GM20431 (cell line): ENCODE measurements around the gene DAP.

ENCODE experiments used
- in situ Hi-C: fragments of 300-500 bp; cut with MseI, MboI; formaldehyde crosslinking; loops from one replicate; pipeline ENCODE4 v1.15.0; 2020; ENCODE audit warnings: low sequenced_read_pairs; ENCODE audit not compliant: unreplicated experiment

The DAP gene

DNA sequence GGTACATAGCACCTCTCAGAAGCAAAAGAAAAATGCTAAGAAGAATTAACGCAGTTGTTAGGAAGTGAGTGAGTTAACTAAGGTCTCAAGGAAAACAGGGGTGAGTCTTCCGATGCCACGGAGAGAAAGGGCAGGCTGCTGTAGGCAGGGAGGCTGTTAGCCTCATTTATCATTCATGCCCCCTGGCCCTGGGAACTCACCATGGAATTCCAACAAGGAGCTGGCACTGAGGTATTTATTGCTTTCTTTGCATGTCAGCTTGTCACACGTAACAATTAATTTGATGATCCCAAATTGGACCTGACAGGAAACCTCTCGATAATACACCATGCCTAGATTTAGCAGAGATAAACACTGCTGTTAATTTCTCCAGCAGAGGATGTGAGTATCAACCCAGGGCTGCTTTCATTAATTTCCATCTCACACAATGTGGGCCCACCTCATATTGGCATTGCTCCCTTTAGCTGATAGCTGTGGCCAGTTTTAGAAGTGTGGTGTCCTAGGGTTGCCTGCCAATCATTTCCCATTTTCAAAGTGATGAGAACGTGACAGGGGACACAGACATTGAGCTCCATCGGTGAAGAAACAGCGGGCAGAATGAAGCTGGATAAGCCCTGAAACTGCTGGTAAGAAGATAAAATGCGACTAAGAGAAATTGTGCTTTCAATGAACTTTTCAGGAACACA is 45.3 kb downstream of the DAP start:
- in situ Hi-C loops, result no loop called here

DNA sequence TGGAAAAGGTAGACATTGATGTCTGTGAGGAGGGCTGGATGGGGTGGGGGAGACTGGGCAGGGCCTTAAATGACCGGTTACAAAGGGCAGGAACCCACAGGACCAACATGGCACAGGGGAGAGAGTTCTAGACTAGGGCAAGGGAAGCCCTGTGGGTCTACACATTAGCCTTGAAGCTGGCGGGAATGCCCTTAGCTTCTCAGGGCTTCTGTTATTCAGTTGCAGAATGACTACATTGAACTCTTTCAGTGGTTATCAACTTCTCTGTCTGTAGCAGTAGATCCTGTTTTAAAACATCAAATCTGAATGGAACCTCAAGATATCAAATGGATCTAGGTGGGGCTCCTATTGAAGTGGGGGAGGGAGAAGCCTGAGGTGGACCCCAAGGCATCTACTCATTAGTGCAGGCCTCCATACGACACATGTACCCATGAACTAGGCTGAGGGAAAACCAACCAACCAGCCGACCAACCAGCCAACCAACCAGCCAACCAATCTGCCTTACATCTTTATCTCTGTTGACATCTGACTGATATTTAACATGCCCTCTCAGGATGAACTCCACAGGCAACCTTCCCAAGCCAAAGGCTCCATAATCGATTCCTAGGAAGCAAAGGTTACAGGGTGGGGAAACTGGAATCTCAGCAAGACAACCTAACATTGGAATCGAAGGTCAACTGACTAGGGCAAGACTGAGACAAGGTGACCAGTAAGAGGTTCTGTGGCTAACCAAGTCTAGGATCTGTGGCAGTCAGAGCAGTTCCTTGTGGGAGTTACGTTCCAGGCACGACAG is 48.3 kb downstream of the DAP start:
- in situ Hi-C loops, result no loop called here

DNA sequence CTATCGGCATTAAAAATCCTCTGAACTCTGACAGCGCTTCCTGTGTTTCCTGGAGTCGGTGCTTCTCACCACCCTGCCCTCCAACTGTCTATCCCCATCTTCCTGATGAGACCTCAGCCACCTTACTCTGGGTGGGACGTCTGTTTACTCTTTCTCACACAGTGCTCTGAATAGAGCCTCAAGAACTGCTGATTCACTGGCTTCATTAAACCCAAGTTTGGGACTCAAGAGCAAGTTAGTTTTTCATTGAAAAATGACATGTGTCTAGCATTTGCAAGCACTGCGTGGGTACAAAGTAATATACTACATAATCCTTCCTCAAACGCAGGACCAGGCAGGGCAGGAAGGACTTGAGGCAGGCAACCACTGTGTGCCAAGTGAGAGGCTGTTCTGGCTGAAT is 49.5 kb downstream of the DAP start:
- in situ Hi-C loops, result no loop called here

DNA sequence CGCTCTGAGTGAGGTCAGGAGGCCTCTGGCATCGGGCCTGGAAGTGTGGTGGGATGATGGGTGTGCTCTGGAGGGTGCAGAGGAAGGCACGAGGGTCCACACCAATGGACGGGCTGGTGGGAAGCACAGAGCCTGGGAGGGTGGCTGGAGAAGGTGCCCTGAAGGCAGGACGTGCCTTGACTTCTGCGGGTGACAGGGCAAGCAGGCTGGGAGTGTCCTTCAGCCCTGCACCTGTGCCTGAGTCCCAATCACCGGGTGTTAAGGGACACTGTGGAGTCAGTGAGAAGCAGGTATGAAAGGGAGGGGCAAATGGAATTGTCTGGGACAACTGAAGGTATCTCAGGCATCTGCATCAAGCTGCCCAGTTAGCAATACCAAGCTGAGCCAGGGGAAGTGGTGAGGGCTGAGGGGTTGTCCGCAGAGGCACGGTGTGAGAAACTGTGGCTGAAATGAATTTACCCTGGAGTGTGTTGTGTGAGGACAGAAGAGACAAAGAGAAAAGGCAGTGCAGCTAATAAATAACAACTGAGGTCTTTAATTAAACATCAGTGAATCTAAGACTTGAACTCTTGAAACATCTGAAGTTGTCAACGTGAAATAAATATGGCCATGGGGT is 50.4 kb downstream of the DAP start:
- in situ Hi-C loops, result no loop called here

DNA sequence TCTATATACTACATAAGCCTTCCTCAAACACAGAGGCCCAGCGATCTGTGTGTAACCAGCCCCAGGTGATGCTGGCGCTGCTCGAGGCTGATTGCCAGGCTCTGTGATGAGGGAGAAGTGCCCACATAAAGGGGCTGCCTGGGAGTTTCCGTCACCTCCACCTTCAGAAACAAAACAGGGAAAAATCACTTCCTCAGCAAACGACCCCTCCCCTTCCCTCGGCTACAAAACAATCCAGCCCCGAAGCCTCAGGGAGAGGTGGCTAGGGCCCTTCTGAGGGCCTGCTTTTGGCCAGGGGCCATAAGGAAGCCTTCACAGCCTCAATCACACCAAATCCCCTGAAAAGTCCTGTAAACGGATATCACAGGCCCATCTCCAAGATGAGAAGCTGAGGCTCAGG is 51.1 kb downstream of the DAP start:
- in situ Hi-C loops, result no loop called here

DNA sequence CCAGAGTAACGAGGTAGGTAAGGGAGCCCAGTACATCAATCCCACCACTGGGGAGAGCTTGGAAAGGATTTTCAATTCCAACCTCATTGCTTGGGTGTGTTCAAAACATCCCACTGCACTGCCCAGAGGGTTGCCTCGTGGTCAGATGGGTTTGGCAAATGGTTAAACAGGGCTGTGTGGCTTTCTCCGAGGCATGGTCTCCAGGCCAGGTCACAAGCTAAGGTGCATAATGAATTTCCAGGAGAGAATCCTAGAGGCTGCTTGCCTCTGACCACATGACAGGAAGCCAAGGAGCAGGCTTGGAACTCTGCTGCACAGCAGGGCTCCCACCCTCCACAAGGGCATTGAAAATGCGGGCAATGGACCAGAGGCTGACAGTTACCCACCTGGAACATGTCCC is 51.6 kb downstream of the DAP start:
- in situ Hi-C loops, result no loop called here

DNA sequence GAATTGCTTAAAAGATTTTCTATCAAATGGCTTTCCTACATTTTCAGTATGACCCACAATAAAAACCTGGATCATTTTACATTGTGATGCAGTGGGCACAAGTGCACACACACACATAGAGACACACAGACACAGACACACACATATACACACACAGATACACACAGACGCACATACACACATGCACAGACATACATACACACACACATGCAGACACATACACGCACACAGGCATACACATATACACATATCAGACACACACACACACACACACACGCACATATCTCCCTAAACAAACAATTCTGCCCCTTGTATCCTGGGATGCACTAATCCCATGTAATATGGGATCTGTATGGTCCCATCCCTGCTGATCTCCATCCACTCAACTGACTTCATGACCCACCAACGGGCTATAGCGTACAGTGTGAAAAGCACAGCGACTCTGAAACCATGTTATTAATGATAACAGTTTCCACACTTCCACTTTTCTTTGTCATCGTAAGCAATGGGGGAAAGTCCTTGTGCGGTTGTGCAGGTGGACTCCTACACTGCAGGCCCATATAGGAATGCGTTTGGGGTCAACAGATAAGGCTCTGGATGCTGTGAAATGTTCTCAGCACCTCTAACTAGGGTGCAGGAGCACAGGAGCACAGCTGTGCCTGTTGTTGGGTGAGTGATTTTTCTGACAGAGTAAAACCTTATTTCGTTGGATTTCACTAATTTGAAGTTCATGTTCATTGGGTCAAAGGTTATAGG is 52.7 kb downstream of the DAP start:
- in situ Hi-C loops, result no loop called here

DNA sequence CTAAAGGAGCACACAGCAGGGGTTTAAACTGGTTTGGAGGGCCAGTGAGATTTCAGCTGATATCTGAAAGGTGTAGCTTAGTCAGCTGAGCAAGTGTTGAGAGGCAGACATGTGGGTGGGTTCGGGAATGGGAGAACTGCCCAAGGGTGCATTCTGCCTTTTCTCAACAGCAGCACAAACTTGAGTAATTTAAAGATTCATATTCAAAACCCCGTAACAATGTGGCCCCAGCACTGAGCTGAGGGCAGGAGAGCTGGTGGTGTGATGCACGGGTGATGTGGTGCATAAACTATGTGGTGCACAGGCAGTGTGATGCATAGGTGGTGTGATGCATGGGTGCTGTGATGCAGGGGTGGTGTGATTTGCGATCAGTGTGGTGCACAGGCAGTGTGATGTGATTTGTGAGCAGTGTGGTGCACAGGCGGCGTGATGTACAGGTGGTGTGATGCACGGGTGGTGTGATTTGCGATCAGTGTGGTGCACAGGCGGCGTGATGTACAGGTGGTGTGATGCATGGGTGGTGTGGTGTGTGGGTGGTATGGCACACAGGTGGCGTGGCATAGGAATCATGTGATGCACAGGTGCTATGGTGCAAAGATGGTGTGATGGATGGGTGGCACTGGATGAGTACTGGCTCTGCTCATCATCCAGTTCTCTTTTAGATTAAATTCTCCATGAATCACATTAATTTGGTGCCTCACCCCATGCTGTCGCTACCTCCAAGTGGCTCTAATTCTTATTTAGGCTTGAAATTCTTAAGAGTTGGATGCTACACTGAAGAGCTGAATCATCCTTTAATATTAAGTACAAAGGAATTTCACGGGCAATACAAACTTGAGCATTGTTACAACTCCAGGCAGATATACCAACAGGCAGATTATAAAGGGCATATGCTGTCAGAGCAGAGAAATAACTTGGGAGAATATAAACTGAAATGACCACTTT is 53.6 kb downstream of the DAP start:
- in situ Hi-C loops, result no loop called here

DNA sequence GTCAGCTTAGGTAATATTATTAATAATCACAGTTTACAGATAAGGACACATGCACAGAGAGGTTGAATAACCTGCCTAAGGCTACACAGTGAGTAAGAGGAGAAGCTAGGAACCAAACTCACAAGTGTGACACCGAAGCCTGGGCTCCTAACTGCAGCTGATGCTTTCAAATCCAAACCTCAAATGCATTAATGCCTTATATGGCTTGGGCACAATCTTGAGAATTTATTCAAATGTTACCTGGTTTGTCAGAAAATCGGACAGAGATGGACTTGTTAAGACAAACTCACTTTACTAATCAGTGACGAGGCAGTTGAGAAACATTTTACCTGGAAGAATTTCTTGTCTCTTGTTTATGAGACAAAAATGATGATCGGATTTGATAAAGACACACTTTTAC is 54.7 kb downstream of the DAP start:
- in situ Hi-C loops, result no loop called here

DNA sequence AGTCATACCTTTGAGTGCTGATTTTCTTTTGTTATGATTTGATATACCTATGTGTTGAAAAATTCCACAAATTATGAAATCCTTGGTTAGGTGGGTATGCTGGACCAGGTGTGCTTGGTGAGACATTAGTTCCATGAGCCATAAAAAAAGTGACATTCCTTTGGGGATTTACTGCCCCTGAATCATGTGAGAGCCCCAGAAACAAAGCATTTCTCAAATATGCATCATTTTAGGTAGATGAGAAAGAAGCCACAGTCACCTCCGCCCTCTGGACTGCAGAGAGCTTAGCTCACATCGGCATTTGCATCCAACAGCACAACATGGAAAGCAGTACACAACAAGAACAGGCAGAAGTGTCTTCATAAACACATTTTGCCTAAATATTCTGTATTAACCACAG is 55.3 kb downstream of the DAP start:
- in situ Hi-C loops, result no loop called here

DNA sequence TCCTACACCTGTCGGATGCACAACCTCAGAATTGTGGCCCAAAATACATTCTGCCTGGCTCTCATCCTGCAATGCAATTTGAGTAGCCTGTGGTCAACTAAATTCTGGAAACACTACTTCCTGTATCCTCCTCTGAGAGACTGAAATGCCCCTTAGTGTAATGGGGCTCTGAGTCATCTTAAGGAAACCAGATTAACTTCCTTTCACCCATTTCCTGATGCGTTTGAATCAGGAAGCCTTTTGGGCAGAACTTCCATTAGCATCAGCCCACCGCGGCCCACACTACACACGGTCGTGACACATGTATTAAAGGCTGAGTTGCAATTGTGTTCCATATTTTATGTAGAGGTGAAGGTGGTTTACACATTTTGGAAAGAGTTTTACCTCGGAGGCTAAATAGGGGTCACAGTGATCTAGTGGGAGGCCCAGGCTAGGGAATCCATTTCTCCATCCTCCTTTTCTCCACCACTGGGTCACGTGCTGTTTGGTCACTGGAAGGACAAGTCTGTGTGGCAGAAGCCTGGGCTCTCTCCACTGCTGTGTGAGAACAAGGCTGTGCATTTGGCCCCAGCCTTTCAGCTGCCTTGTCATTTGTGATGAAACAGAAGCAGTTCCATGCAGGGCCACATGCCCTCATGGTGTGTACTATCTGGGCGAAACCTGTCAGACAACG is 55.9 kb downstream of the DAP start:
- in situ Hi-C loops, result no loop called here

DNA sequence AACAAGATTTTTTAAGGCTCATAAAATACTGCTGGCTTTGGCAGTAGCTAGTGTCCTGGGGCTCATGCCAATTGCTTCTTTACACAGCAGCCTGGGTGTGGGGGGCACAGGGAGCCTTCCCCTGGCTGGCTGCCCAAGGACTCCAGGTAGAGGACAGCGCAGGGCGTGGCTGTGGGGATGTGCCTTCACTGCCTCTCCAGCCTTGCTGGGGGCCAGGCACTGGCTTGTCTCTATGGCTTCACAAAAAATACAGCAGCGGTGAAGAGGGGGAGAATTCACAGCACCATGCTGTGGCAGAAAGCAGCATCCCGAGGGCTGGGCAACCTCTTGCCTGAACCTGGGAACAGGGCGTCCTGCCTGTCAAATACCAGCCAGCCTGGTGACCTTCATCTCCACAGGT is 57.4 kb downstream of the DAP start:
- in situ Hi-C loops, result no loop called here

DNA sequence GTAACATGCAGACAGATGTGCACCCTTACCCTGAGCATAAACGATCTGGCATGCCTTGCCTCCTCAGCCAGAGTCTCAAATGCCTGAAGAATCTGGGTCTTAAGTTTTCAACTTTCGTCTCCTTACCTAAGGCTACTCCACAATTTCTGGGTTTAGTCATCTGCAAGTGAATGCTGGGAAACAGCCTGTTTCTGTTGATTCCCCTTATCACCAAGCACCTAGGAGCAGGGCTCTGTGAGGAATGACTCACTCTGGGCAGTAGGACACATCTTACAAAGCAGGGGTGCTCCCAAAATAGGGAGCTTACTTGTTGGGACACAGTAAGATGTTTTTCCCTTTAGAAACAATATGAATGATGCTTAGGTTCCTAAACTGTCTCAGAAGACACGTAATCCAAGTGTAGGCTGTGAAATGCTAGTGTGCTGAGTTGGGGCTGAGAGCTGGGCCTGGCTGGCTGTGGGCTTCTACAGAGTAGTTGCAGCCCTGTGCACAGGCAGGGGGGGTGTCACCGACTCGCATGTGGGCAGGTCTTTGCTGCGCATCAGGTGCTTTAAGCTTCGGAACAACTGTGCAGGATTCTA is 58.0 kb downstream of the DAP start:
- in situ Hi-C loops, result no loop called here

DNA sequence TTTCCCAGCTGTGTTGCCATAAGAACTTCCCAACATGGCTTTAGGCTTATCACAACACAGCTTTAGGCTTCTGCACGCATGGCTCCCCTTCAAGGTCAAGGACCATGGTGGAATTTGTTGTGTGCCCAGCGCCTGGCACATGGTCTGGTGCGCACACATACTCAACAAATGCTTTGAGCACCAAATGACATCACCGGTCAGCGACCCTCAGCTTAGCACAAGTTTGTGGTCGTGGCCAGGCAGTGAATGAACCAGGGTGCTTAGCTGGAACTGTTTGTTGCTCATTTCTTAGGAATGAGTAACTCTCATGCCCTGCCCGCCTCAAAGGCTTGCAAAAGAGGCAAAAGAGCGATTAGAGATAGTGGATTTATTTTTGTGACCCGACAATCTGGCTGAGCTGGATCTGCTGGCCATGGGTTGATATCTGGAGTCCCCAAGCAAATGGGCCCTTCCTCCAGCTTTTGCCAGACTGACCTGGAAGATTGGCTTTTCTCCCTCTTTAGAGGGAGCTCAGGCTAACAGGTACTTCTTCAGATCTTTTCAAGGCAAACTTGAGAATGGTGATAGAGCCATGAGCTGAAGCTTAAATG is 58.9 kb downstream of the DAP start:
- in situ Hi-C loops, result no loop called here

DNA sequence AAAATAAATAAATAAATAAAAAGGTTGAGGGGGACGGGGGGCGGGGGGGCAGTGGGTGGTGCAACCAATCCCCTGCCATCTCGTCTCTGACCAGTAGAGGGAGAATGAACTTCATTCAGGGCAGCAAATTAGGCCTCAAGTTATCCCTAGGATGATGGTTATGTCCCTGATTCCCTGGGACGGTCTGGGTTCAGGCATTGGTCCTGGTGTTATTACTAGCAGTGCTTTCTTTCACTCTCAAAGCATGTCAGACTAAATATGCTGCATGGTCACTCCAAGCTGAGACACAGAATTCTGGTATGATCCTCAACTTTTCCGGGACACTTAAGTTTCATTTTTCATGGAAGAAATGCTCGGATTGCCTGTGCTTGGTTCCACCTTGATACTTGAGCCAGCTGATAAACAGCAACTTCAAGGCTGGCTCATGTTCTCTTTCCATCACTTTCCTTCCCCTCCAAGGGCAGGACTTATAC is 59.4 kb downstream of the DAP start:
- in situ Hi-C loops, result no loop called here

DNA sequence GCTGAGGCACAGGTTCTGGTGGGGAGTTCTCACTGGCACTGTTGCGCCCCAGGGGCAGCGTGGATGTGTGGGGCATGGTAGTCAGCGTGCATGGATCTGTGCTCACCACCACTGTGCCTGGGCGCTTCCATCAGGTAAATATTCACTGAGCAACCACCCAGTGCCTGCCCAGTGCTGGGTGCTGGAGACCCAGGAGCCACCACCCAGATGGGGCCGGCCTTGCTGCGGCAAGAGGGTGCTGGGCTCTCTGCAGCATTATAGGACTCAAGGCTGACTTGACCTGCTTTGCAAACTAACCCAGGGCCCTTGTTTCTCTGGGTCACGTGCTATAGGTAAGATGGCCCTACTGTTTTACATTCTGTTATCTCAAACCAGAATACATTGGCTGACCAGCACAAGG is 60.5 kb downstream of the DAP start:
- in situ Hi-C loops, result no loop called here

DNA sequence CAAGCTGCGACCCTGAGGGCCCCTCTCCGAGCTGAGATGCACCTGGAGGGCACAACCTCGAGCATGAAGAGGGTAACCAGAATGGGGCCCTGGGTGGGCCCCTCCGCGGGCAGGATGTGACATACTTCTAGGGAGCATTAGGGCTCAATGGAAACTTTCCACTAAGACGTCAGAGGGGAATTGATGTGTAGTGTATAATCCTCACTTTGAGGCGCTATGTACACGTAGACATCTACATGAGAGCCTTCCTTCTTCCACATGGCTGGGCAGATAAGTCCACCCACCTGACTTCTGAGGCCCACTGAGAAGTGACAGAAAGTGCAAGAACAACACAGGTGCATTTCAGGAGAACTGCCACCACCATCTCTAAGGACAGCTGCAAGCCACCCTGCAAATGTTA is 61.0 kb downstream of the DAP start:
- in situ Hi-C loops, result no loop called here

DNA sequence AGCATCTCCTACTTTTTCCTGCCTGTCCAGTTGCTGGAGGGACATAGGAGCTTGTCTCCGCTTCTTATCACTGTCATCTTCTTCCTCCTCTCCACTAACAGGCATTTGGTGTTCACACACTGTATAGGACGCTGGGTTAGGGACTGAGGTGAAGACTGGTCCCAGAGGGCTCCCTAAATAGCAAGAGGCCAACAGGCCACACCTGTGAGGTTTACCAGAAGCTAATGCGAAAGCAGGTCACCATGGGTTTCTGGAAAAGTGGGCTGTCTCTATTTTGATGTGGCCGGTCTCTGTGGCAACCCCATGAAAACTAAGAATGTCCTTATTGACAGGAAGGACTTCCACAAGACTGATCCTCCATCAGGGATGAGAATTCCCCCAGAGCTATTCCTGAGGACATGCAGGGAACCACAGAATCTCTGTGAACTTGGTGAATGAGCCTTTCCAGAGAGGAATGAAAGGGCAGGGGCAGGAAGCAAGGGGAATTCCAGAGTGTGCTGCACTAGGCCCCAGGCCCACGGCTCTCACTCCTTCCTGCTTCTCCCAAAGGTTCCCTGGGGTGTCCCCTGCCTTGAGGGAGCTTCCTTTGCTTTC is 61.7 kb downstream of the DAP start:
- in situ Hi-C loops, result no loop called here
